ENCODE measurements around the gene PPM1J. TPM values are rescaled to one million over a fixed set of nuclear protein-coding genes. Genes with fewer than 3 reads are reported as not detected.

PPM1J gene
- total RNA-seq, 4 donors from 2014 or later: 0.42 to 3.6 (median 2.3) TPM

- Histone ChIP-seq H3K27me3 (no peaks in the 10 kb centered on the region), H3K36me3 (peaks cover 0 to 12% (median 2%) of the 10 kb centered on the region in 4 donors), H3K9me3 (no peaks in the 10 kb centered on the region), H3K4me3 (no peak overlapping the region), H3K27ac (replicated peaks in 1 of 4) (no peak overlapping the region), H3K4me1 (peaks cover 30 to 39% (median 33%) of the 10 kb centered on the region in 4 donors)
- no peak for DNase-seq (ENCODE audit: extremely low spot score)
- intact Hi-C loops (cut with DNase I): loop anchor here (5.0 to 10.0 kb wide), 3 partner anchors 36 to 316 kb away; partner anchors contain the start of gene MOV10
- no peak for TF ChIP-seq EP300 (IDR thresholded peaks at IDR 0.05)
- TF ChIP-seq CTCF (IDR thresholded peaks at IDR 0.05): no peak
- WGBS: 98% methylated on average over 3 of the region's 3 CpGs
Measured at GRCh38 chr1:112708489-112708888, 6.6 kb downstream of the PPM1J start.

GRCh38 chr1:112708002-112708448 lies 7.1 kb downstream of the PPM1J start:
- H3K4me3 ChIP-seq: no peak overlapping the region
- H3K4me1 ChIP-seq: peaks cover 33 to 40% (median 37%) of the 10 kb centered on the region in 4 donors
- H3K27ac ChIP-seq (replicated peaks in 1 of 4): peak overlapping the region; percentile 97 to 100 (median 98)

GRCh38 chr1:112707221-112708001 lies 7.7 kb downstream of the PPM1J start:
- Histone ChIP-seq H3K4me1 (peaks cover 39 to 46% (median 43%) of the 10 kb centered on the region in 4 donors), H3K36me3 (peaks cover 0 to 23% (median 13%) of the 10 kb centered on the region in 4 donors)
- TF ChIP-seq CTCF (IDR thresholded peaks at IDR 0.05): peak; percentile 93 to 99 (median 94)
- no peak for TF ChIP-seq POLR2A (IDR thresholded peaks at IDR 0.05; ENCODE audit: low read depth)

More at GRCh38 chr1:112708002-112708448, 7.1 kb downstream of the PPM1J start:
- TF ChIP-seq EP300 (IDR thresholded peaks at IDR 0.05): no peak
- no peak for TF ChIP-seq POLR2AphosphoS5 (IDR thresholded peaks at IDR 0.05)
- TF ChIP-seq CTCF (IDR thresholded peaks at IDR 0.05): no peak
- TF ChIP-seq POLR2A (IDR thresholded peaks at IDR 0.05; ENCODE audit: low read depth): no peak
- no peak for DNase-seq (ENCODE audit: extremely low spot score)
- Histone ChIP-seq H3K27me3 (no peaks in the 10 kb centered on the region), H3K9me3 (no peaks in the 10 kb centered on the region), H3K36me3 (peaks cover 0 to 16% (median 7%) of the 10 kb centered on the region in 4 donors)
- WGBS: 56% methylated on average over 5 of the region's 6 CpGs
- intact Hi-C loops (cut with DNase I): loop anchor here (5.0 to 10.0 kb wide), 3 partner anchors 36 to 316 kb away; partner anchors contain the start of gene MOV10

GRCh38 chr1:112706505-112707220 lies 8.5 kb downstream of the PPM1J start, which contains the start of gene RHOC:
Gene RHOC (minus strand): TSS chr1:112707127. CDS start chr1:112703799, 3,328 bp downstream.
- intact Hi-C loops (cut with DNase I): loop anchor here (2.0 to 10.0 kb wide), 4 partner anchors 34 to 314 kb away; partner anchors contain the start of genes CAPZA1, MOV10 and ST7L
- Histone ChIP-seq H3K9me3 (no peaks in the 10 kb centered on the region), H3K36me3 (peaks cover 0 to 30% (median 18%) of the 10 kb centered on the region in 4 donors), H3K4me1 (peaks cover 47 to 54% (median 51%) of the 10 kb centered on the region in 4 donors), H3K27ac (replicated peaks in 1 of 4) (peak within 1 kb of the TSS; percentile 97 to 100 (median 98)), H3K4me3 (peak within 1 kb of the TSS; percentile 86 to 100 (median 94)), H3K27me3 (no peaks in the 10 kb centered on the region)
- 2% methylated on average over 5 of the region's 61 CpGs for WGBS
- TF ChIP-seq CTCF (IDR thresholded peaks at IDR 0.05) (no peak), POLR2AphosphoS5 (IDR thresholded peaks at IDR 0.05) (peak; percentile 88 to 95), EP300 (IDR thresholded peaks at IDR 0.05) (no peak), POLR2A (IDR thresholded peaks at IDR 0.05; ENCODE audit: low read depth) (peak; percentile 78)
- no peak for DNase-seq (ENCODE audit: extremely low spot score)

More at GRCh38 chr1:112707221-112708001, 7.7 kb downstream of the PPM1J start:
- WGBS: 21% methylated on average over 11 of the region's 42 CpGs
- no peaks in the 10 kb centered on the region for H3K9me3 ChIP-seq
- intact Hi-C loops (cut with DNase I): loop anchor here (2.0 to 10.0 kb wide), 4 partner anchors 35 to 315 kb away; partner anchors contain the start of genes CAPZA1, MOV10 and ST7L
- no peaks in the 10 kb centered on the region for H3K27me3 ChIP-seq
- peak overlapping the region; percentile 86 to 100 (median 94) for H3K4me3 ChIP-seq
- peak; percentile 97 for DNase-seq (ENCODE audit: extremely low spot score)
- H3K27ac ChIP-seq (replicated peaks in 1 of 4): peak overlapping the region; percentile 97 to 100 (median 98)

All from esophagus muscularis mucosa (tissue), 4 donors.